AG04449 (cell line): Measurements from ENCODE around the gene AGT.

Experiments
- CTCF ChIA-PET: fragments of 350-600 bp; formaldehyde crosslinking; extraction: SDS; loops from one replicate; lab custom pipeline; 2021; ENCODE audit warnings: antibody characterized with exemption; lab: Yijun Ruan, JAX
- POLR2A ChIA-PET: fragments of 400-600, 350-600 bp; formaldehyde crosslinking; extraction: SDS; loops from one replicate; lab custom pipeline; 2020; ENCODE audit warnings: antibody characterized with exemption, inconsistent platforms; lab: Yijun Ruan, JAX
- DNase-seq: peaks from one replicate; pipeline ENCODE4 v3.0.0-alpha.2; 2010; ENCODE audit warnings: low read depth, low spot score
- H3K4me3 ChIP-seq: 2 replicates; pipeline ENCODE4 v1.5.1; 2011; ENCODE audit warnings: low read depth, mild to moderate bottlenecking, control low read depth, low read length
- CTCF ChIP-seq: IDR thresholded peaks from one replicate; pipeline ENCODE4 v1.5.1; 2011; ENCODE audit warnings: mild to moderate bottlenecking, moderate library complexity, low read length, control low read depth, inconsistent platforms; ENCODE audit not compliant: insufficient read depth; ENCODE audit errors: missing control alignments

AGT gene

GRCh38 chr1:230680300-230681025 is 33.5 kb downstream of the AGT start:
- POLR2A ChIA-PET = no interaction called here
- DNase-seq = no peak
- CTCF ChIA-PET = no interaction called here
- H3K4me3 ChIP-seq = no peak overlapping the region
- no peak for TF ChIP-seq CTCF

GRCh38 chr1:230679825-230680224 is 34.1 kb downstream of the AGT start:
- no peak for DNase-seq
- POLR2A ChIA-PET = no interaction called here
- CTCF ChIA-PET = no interaction called here
- no peak overlapping the region for H3K4me3 ChIP-seq
- no peak for TF ChIP-seq CTCF

- DNase-seq = no peak
- H3K4me3 ChIP-seq = no peak overlapping the region
- no peak for TF ChIP-seq CTCF
- ChIA-PET POLR2A (no interaction called here), CTCF (interaction anchor here (1.4 kb wide), 1 partner anchor 37 kb away, joined by 5 read pairs; the partner anchor contains the start of gene COG2)
Measured at GRCh38 chr1:230679192-230679591, 34.7 kb downstream of the AGT start.

- TF ChIP-seq CTCF = no peak
- POLR2A ChIA-PET = no interaction called here
- H3K4me3 ChIP-seq = no peak overlapping the region
- CTCF ChIA-PET = no interaction called here
- no peak for DNase-seq
Measured at GRCh38 chr1:230677200-230677599, 36.7 kb downstream of the AGT start.

GRCh38 chr1:230674581-230674980 is 39.3 kb downstream of the AGT start:
- ChIA-PET CTCF (no interaction called here), POLR2A (no interaction called here)
- no peak for DNase-seq
- H3K4me3 ChIP-seq = no peak overlapping the region
- TF ChIP-seq CTCF = no peak

GRCh38 chr1:230669543-230669942 is 44.4 kb downstream of the AGT start:
- DNase-seq = no peak
- TF ChIP-seq CTCF = no peak
- no peak overlapping the region for H3K4me3 ChIP-seq
- POLR2A ChIA-PET = no interaction called here
- CTCF ChIA-PET = interaction anchor here (0.7 to 1.5 kb wide), 2 partner anchors 11 to 26 kb away, joined by 3 to 5 read pairs; no protein-coding TSS in a partner anchor
